ENCODE measurements around the gene NFATC2. TPM values are rescaled to one million over a fixed set of nuclear protein-coding genes. Genes with fewer than 3 reads are reported as not detected.
"Not testable (repeated sequence)": the region's sequence is repeated elsewhere in the genome, so short reads cannot be mapped to it uniquely, and the experiment has no call there.

NFATC2 gene
- total RNA-seq, 1 donor from 2014 or later = 1.9 TPM

DNA sequence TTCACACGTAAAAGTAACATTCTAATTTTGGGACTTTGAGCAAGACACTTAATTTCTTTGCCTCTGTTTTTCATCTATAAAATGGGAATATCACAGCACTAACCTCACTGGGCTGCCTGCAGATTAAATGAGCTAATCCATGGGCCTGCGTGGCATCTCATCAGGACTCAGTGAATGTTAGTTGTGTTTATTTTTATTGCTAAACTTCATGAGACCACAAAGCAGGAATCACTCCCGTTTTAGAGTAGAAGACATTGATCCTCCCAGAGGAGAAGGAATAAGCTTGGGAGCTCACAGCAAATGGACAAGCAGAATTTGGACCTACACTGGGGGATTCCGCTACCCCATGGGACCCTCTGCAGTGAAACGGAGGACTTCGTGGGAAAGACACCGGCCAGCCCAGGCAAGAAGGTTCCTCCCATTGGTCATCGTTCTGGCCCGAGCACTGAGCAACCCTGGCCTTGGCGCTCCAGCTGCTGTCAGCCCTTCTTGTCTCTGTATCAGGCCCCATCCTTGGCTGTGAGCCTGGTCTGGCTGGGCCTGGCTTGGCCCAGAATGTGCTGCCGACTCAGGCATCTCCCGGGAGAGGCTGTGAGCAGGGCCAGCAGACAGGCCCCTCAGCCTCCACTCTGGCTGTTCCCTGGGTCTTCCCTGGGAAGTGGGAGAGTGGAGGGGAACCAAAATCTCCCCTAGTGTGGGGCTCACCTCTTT lies 79.8 kb downstream of the NFATC2 start:
- no peaks in the 10 kb centered on the region for H3K27me3 Mint-ChIP-seq (ENCODE audit: low read depth)
- no peak overlapping the region for H3K27ac Mint-ChIP-seq (ENCODE audit: unreplicated experiment)
- H3K4me3 Mint-ChIP-seq = no peak overlapping the region
- no peaks in the 10 kb centered on the region for H3K9me3 Mint-ChIP-seq
- no peaks in the 10 kb centered on the region for H3K36me3 Mint-ChIP-seq (ENCODE audit: low read depth)
- TF ChIP-seq, protein P1, sequence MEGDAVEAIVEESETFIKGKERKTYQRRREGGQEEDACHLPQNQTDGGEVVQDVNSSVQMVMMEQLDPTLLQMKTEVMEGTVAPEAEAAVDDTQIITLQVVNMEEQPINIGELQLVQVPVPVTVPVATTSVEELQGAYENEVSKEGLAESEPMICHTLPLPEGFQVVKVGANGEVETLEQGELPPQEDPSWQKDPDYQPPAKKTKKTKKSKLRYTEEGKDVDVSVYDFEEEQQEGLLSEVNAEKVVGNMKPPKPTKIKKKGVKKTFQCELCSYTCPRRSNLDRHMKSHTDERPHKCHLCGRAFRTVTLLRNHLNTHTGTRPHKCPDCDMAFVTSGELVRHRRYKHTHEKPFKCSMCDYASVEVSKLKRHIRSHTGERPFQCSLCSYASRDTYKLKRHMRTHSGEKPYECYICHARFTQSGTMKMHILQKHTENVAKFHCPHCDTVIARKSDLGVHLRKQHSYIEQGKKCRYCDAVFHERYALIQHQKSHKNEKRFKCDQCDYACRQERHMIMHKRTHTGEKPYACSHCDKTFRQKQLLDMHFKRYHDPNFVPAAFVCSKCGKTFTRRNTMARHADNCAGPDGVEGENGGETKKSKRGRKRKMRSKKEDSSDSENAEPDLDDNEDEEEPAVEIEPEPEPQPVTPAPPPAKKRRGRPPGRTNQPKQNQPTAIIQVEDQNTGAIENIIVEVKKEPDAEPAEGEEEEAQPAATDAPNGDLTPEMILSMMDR (conservative IDR thresholded peaks at IDR 0.05) = no peak
- no peak for DNase-seq (ENCODE audit: low read depth, low spot score)
- H3K4me1 Mint-ChIP-seq = no peaks in the 10 kb centered on the region

DNA sequence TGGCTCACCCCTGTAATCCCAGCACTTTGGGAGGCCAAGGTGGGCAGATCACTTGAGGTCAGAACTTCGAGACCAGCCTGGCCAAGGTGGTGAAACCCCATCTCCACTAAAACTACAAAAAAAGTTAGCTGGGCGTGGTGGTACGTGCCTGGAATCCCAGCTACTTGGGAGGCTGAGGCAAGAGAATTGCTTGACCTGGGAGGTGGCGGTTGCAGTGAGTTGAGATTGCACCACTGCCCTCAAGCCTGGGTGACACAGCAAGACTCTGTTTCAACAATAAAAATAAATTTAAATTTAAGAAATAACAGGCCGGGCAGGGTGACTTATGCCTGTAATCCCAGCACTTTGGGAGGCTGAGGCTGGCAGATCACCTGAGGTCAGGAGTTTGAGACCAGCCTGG lies 80.7 kb downstream of the NFATC2 start:
- not testable (repeated sequence) for H3K27ac Mint-ChIP-seq (ENCODE audit: unreplicated experiment); H3K27me3 Mint-ChIP-seq (ENCODE audit: low read depth); H3K36me3 Mint-ChIP-seq (ENCODE audit: low read depth); H3K4me1 Mint-ChIP-seq; H3K9me3 Mint-ChIP-seq; H3K4me3 Mint-ChIP-seq; DNase-seq (ENCODE audit: low read depth, low spot score)

DNA sequence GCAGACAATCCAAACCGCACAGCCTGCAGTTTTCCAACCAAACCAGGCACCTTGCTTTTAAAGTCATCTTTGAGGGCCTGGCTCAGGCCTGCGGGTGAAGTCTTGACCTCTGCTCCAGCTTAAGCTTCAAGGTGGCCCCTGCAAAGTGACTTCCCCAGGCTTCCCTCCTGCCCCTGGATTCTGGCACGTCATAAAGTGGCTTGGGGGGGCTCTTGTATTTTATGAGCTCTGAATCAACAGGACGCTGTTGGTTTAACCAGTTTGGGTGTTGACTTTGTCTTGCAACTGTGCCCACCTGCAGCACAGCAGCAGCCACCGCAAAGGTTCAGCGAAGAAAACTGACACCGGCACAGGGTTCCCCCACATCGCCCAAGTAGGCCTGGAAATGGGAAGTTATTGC lies 81.2 kb downstream of the NFATC2 start:
- no peak for DNase-seq (ENCODE audit: low read depth, low spot score)
- Mint-ChIP-seq H3K4me1 (peaks cover 5% of the 10 kb centered on the region), H3K27me3 (ENCODE audit: low read depth) (no peaks in the 10 kb centered on the region), H3K36me3 (ENCODE audit: low read depth) (no peaks in the 10 kb centered on the region), H3K27ac (ENCODE audit: unreplicated experiment) (no peak overlapping the region), H3K4me3 (no peak overlapping the region), H3K9me3 (no peaks in the 10 kb centered on the region)
- TF ChIP-seq, protein P1 (conservative IDR thresholded peaks at IDR 0.05) = no peak

DNA sequence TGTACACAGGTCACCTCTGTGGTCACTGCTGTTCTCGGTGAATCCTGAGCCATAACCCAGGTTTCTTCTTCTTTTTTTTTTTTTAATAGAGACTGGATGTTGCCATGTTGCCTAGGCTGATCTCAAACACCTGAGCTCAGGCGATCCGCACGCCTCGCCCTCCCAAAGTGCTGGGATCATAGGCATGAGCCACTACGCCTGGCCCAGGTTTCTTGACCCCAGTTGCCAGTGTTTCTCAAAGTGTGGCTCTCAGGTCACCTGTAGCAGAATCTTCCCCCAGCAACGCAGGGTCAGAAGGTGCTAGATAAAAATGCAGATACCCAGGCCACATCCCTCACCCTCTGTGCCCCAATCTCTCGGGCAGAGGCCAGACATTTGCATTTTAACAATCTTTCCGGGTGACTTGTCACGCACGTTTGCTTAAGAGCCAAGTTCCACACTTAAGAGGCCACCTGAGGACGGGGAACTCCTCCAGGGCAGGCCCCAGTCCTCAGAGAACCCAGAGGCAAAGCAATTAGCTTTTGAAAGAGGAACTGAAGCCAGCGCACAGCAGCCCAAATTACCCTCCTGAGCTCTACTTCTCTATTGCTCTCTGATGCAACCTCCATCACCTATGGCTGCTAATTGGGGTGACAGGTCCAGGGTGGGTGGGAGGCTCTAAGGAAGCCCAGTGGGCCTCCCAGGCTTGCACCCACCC lies 81.8 kb downstream of the NFATC2 start:
- Mint-ChIP-seq H3K4me1 (peaks cover 5% of the 10 kb centered on the region), H3K27ac (ENCODE audit: unreplicated experiment) (no peak overlapping the region), H3K4me3 (no peak overlapping the region), H3K36me3 (ENCODE audit: low read depth) (no peaks in the 10 kb centered on the region), H3K9me3 (no peaks in the 10 kb centered on the region), H3K27me3 (ENCODE audit: low read depth) (no peaks in the 10 kb centered on the region)
- TF ChIP-seq, protein P1 (conservative IDR thresholded peaks at IDR 0.05) = no peak
- DNase-seq (ENCODE audit: low read depth, low spot score) = no peak

DNA sequence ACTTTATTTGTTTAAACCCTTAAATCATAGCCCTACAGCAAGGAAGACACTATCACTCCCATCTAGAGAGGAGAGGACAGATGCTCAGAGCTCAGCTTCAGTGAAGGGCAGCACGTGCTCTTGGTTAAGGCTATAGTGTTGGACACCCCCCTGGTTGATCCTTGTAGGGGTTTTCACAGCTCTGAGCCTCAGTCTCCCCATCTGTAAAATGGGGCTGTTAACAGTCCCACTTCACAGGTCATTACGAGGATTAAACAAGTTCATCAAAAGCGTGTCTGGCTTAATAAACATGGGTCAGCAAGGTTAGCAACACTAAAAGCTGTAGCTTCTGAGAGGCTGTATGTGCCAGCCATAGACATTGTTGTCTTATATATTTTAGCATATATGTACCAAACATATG lies 82.4 kb downstream of the NFATC2 start:
- Mint-ChIP-seq H3K9me3 (peaks cover 3% of the 10 kb centered on the region), H3K27ac (ENCODE audit: unreplicated experiment) (no peak overlapping the region), H3K36me3 (ENCODE audit: low read depth) (no peaks in the 10 kb centered on the region), H3K27me3 (ENCODE audit: low read depth) (no peaks in the 10 kb centered on the region), H3K4me1 (peaks cover 5% of the 10 kb centered on the region), H3K4me3 (no peak overlapping the region)
- TF ChIP-seq, protein P1 (conservative IDR thresholded peaks at IDR 0.05) = no peak
- DNase-seq (ENCODE audit: low read depth, low spot score) = no peak
